GM12873 (cell line): ENCODE data around the gene CHCHD6.

Source experiments
- CTCF ChIP-seq: IDR thresholded peaks from 2 replicates; pipeline ENCODE4 v1.5.1; 2012; ENCODE audit warnings: low read depth, mild to moderate bottlenecking, moderate library complexity, low read length, control low read depth; ENCODE audit not compliant: insufficient read depth; ENCODE audit errors: missing control alignments

Gene CHCHD6

GRCh38 chr3:126951561-126951960 lies 247.5 kb downstream of the CHCHD6 start:
- no peak for TF ChIP-seq CTCF

DNA sequence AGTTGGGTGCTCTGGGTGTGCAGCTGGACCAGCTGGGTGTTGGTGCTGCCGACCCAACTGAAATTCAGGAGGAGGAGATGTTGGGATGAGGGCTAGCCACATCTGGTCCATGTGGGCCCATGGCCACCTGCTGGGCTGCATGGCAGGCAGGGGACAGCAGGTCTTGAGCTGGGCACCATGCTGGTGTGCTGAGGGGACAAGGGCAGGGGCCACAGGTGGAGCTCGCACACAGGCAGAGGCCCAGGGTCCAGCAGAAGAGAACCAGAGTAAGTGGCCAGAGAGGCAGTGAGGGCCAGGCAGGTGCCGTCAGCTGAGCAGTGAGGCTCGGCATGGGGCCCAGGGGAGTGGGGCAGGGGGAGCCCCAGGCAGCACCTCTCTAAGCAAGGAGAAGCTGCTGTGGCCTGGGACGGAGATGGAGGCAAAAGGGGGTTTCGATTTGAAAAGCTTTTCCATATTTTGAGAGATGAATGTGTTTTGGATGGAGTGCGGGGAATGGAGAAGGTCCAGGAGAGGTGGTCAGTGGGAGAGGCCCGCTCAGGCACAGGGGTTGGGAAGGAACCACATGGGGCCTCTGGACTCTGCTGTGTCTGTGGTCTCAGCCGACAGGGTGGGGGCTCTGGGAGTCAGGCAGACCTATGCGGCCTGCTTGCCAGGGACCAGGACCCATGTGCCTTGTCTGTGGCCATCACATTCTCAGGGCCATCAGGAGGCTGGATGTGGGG lies 248.4 kb downstream of the CHCHD6 start:
- no peak for TF ChIP-seq CTCF

DNA sequence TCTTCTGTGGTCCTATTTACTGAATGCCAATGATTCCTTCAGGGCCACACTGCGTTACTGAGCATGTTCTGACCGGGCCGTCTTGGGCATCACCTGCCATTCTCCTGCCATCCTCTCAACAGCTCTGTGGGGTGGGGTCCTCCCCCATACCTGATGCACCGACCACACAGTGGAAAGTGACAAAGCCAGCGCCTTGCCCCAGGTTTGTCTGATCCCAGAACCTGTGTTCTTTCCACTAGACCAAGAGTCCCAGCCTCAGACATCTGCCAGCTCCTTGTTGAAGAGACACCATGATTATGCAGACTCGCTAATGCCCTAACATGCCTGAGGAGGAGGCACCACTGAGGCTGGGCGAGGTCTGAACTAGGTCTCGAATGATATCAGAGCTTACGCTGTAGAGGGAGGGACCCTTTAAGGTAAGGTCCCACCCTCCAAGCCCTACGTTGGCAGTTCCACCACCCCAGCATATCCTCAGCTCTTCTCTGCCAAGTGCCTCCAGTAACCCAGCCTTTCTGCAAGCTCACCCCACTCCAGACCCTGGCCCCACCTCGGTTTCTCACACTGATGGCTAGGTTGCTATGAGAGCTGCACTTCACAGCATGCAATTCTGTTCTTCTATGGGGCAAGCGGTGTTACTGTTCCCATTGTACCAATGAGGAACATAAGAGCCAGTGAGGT lies 249.1 kb downstream of the CHCHD6 start:
- TF ChIP-seq CTCF: no peak

- TF ChIP-seq CTCF: no peak
Observed at GRCh38 chr3:126954141-126954842, 250.3 kb downstream of the CHCHD6 start.

- TF ChIP-seq CTCF: no peak
Observed at GRCh38 chr3:126955004-126955790, 251.2 kb downstream of the CHCHD6 start.

DNA sequence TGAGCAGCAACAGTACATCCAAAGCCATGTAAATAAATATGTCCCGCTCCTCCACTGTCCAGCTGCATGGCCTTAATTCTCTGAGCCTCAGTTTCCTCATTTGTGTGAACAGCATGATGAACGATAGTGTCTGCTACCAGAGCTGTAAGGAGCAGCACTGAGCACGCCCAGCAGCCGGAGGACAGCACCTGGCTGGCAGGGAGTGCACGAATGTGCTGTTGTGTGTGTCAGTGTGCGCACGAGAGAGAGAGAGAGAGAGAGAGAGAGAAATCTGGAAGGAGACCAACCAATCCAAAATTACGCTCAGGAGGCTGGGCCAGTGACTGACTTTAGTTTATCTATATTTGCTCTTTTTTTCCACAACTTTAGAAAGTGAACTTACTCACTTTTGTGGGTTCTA lies 252.3 kb downstream of the CHCHD6 start:
- TF ChIP-seq CTCF: no peak
